Measurements from ENCODE around the gene KAZN. TPM values are rescaled to one million over a fixed set of nuclear protein-coding genes. Genes with fewer than 3 reads are reported as not detected.

Gene KAZN
- total and polyA plus RNA-seq, 2 of the 8 experiments (the other 6 are each of a cell fraction or from before 2014, with no cell fraction given): 3.7 to 11.8 TPM

DNA sequence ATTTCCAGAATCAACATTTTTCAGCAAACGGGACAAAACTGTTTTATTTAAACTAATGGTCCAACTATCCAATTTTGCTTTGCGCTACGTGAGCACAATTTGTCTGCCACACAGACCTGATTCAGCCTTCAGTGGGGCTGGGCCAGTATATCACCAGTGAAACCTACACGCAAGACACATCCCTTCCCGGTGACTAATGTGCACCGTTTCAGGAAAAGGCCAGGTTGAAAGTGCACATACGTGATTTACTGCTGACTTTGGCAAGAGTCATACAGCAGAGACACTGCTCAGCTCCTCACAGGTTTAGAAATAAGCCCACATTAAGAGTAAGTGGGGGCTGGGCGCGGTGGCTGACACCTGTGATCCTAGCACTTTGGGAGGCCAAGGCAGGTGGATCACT lies 550.0 kb downstream of the KAZN start (continued):
- no peak for TF ChIP-seq RNF2 (IDR thresholded peaks at IDR 0.05; ENCODE audit: borderline replicate concordance, low read depth, low read length, missing control alignments, poor library complexity, severe bottlenecking)
- no peak for TF ChIP-seq SIX5 (IDR thresholded peaks at IDR 0.05; ENCODE audit: low read depth, low read length)
- no peak for TF ChIP-seq SP4 (IDR thresholded peaks at IDR 0.05; ENCODE audit: low read length)
- TF ChIP-seq GABPA (IDR thresholded peaks at IDR 0.05; ENCODE audit: borderline replicate concordance, insufficient read depth, low read length): no peak
- TF ChIP-seq TCF12 (IDR thresholded peaks at IDR 0.05; ENCODE audit: low read depth, low read length): no peak
